Mammary epithelial cell (primary cell): ENCODE data around the gene MICU1.

Experiments used
- EZH2 ChIP-seq: IDR thresholded peaks from 2 replicates; pipeline ENCODE4 v1.6.1; 2012; ENCODE audit warnings: low read length, inconsistent platforms, borderline replicate concordance
- TF ChIP-seq, protein P1 (sequence below), 2 donors: IDR thresholded peaks in 1 of 2; conservative IDR thresholded peaks in 1 of 2; 2 replicates each; pipeline ENCODE4 v1.5.1; 2011 to 2012; ENCODE audit warnings: inconsistent platforms in 2 of 2, low read length in 2 of 2, mild to moderate bottlenecking in 2 of 2, control low read depth in 1 of 2, low read depth in 1 of 2; ENCODE audit not compliant: insufficient read depth in 1 of 2; ENCODE audit errors: extremely low read depth in 1 of 2

DNA sequence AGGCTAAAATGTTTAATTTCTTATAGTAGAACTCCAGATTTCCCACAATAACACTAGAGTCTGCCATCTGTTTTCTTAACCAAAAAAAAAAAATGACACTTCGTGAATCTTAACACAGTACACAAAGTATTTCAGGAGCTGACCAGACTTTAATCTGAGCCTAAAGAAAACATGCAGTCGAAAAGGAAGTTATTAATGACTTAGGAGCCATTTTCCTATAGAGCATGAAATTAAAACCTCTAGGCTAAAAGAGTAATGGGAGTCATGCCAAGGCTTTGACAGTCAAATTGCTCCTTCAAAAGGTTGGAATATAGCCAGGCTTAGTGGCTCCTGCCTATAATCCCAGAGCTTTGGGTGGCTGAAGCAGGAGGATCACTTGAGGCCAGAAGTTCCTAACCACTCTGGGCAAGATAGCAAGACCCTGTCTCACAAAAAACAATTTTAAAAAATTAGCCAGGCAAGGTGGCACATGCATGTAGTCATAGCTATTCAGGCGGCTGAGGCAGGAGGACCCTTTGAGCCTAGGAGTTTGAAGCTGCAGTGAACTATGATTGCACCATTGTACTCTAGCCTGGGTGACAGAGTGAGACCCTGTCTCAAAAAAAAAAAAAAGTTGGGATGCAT is 13.6 kb downstream of the MICU1 start:
- TF ChIP-seq, protein P1, sequence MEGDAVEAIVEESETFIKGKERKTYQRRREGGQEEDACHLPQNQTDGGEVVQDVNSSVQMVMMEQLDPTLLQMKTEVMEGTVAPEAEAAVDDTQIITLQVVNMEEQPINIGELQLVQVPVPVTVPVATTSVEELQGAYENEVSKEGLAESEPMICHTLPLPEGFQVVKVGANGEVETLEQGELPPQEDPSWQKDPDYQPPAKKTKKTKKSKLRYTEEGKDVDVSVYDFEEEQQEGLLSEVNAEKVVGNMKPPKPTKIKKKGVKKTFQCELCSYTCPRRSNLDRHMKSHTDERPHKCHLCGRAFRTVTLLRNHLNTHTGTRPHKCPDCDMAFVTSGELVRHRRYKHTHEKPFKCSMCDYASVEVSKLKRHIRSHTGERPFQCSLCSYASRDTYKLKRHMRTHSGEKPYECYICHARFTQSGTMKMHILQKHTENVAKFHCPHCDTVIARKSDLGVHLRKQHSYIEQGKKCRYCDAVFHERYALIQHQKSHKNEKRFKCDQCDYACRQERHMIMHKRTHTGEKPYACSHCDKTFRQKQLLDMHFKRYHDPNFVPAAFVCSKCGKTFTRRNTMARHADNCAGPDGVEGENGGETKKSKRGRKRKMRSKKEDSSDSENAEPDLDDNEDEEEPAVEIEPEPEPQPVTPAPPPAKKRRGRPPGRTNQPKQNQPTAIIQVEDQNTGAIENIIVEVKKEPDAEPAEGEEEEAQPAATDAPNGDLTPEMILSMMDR (conservative IDR thresholded peaks at IDR 0.05 in 1 of 2, IDR thresholded peaks at IDR 0.05 in 1 of 2; ENCODE audit: extremely low read depth in 1 of 2, insufficient read depth in 1 of 2, low read depth in 1 of 2, low read length in 2 of 2): no peak
- no peak for TF ChIP-seq EZH2
